ENCODE measurements around the gene LENEP.

GRCh38 chr1:154990276-154990675, 3.1 kb upstream of the LENEP start:
- TF ChIP-seq CTCF (IDR thresholded peaks at IDR 0.05) (no peak), CEBPB (IDR thresholded peaks at IDR 0.05) (no peak), ESRRA (IDR thresholded peaks at IDR 0.05; ENCODE audit: borderline replicate concordance, low read length) (no peak), MYC (IDR thresholded peaks at IDR 0.05; ENCODE audit: borderline replicate concordance, low read length) (no peak), MAX (IDR thresholded peaks at IDR 0.05) (no peak), JUN (IDR thresholded peaks at IDR 0.05) (no peak), RAD21 (conservative IDR thresholded peaks at IDR 0.05 in 1 of 2, IDR thresholded peaks at IDR 0.05 in 1 of 2) (no peak), RARB (CRISPR knock-in tag; IDR thresholded peaks at IDR 0.05) (no peak)

All from A549 (cell line).